GM19035 (cell line): ENCODE results near the gene KDM6A.
"Not testable (repeated sequence)": the region's sequence is repeated elsewhere in the genome, so short reads cannot be mapped to it uniquely, and the experiment has no call there.

Experiments used
- ATAC-seq: cut with Tn5 transposase; IDR thresholded peaks from one replicate; pipeline ENCODE4 v1.9.1; 2021; ENCODE audit not compliant: unreplicated experiment

Gene KDM6A

DNA sequence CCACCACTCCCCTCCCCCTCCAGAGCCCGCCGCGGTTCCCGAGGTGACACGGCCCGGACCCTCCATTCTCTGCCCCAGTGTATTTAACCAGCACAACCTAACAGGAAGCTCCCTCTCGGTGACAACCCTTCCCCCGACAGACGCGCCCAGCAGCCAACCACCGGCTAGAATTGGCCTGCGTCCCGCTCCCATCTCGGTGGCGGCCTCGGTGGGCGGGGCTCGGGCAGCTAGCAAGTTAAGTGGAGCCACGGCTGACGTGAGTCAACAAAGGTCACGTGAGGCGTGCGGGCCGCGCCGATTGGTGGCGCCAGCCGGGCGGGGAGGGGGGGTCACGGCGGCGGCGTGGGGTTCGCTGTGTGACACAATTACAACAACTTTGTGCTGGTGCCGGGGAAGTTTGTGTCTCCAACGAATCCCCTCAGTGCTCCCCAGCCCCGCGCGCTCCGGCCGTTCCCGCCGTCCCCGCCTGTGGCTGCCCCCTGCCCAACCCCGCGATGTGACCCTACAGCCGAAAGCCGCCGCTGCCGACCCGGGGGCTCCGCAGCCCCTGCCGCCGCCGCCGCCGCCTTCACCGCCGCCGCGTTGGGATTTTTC lies at the start of gene KDM6A:
Gene KDM6A, plus strand, starts transcription at position 368 of the 594 bp plus-strand sequence. CDS start 364 bp downstream, outside the sequence.
- ATAC-seq = peak; percentile 92

DNA sequence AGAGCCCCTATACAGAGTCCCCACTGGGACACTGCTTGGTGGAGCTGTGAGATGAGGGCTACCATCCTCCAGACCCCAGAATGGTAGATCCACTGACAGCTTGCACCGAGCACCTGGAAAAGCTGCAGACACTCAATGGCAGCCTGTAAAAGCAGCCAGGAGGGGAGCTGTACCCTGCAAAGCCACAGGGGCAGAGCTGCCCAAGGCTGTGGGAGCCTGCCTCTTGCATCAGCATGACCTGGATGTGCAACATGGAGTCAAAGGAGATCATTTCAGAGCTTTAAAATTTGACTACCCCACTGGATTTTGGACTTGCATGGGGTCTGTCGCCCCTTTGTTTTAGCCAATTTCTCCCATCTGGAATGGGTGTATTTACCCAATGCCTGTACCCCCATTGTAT lies 49.8 kb upstream of the KDM6A start:
- not testable (repeated sequence) for ATAC-seq

- ATAC-seq = no peak
Measured at GRCh38 chrX:44828008-44828605, 44.9 kb upstream of the KDM6A start.

DNA sequence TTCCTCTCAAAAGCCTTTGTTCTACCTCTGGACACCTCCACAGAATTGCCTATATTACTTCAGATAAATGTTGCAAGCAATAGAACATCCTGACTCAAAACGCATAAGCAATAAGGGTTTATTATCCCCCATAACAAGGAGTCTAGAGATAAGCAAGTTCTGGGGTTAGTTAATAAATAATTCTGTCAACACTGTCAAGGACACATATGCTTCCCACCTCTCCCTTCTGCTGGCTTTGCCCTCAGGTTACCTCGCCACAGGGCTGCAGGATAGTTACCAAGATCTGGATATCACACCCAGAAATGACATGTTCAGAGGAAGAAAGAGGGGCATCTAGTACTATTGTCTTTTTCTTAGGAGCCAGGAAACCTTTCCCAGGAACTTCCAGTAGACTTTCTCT lies 43.2 kb upstream of the KDM6A start:
- no peak for ATAC-seq

DNA sequence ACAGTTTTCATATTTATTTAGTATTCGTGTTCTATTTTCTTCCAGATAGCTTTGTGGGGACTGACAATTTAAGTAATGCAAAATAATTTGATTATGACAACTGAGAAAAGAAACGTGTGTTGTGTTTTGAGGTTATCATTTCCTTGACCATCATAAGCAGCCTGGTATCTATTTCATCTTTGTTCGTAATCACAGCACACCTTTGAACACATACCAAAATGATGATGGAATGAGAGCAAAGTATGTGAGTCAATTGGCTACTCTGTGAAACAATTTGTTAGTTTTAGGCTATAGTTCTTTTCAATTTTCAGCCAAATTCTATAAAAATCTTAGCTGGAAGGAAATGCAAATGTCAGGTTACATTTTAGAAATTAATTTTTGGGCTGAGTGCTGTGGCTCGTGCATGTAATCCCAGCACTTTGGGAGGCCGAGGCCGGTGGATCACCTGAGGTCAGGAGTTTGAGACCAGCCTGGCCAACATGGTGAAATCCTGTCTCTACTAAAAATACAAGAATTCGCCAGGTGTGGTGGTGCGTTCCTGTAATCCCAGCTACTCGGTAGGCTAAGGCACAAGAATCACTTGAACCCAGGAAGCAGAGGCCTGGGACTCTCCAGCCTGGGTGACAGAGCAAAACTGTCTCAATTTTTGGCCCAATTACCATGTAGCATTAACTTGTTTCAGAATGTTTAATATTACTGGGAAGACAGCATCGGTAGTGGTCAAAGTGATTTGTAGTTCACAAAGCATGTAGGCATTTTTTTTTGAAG lies 30.3 kb upstream of the KDM6A start:
- no peak for ATAC-seq

GRCh38 chrX:44843318-44843702 lies 29.7 kb upstream of the KDM6A start:
- ATAC-seq = no peak

DNA sequence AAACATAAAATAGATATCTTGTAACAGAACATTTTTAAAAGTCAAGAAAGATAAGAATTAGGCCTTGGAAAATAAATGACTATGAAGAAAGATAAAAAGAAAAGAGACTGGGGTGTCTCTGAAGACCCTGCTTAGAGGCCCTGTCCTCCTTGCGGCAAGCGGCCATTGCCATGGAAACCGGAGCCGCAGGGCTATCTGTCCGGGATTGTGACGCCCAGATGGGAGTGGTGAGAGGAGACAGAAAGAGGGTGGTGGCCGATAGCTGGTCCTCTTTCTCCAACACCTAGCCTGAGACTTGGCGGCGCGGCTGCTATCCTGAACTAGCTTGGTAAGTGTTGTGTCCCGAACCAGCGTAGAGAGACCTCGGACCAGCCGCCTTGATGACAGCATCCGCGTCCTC lies 29.2 kb upstream of the KDM6A start, which contains the start of gene DUSP21:
Gene DUSP21, plus strand, starts transcription at position 269 of the 400 bp plus-strand sequence. Its CDS starts 112 bp downstream, at position 381.
- no peak for ATAC-seq

DNA sequence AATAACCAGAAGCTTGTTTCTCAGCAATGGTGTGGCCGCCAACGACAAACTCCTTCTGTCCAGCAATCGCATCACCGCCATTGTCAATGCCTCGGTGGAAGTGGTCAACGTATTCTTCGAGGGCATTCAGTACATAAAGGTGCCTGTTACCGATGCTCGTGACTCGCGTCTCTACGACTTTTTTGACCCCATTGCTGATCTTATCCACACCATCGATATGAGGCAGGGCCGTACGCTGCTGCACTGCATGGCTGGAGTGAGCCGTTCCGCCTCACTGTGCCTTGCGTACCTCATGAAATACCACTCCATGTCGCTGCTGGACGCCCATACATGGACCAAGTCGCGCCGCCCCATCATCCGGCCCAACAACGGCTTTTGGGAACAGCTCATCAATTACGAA lies 28.8 kb upstream of the KDM6A start:
- no peak for ATAC-seq

DNA sequence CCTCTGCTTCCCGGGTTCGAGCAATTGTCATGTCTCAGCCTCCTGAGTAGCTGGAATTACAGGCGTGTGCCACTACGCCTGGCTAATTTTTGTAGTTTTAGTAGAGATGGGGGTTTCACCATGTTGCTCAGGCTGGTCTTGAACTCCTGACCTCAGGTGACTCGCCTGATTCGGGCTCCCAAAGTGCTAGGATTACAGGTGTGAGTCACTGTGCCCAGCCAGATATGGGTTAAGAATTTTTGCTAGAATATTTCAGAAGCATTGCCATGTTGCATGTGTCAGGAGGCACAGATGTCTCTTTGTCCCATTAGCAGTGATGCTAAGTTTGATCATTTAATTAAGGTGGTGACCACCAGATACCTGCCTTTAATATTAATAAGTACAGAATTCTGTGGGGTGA lies 22.1 kb upstream of the KDM6A start:
- not testable (repeated sequence) for ATAC-seq

DNA sequence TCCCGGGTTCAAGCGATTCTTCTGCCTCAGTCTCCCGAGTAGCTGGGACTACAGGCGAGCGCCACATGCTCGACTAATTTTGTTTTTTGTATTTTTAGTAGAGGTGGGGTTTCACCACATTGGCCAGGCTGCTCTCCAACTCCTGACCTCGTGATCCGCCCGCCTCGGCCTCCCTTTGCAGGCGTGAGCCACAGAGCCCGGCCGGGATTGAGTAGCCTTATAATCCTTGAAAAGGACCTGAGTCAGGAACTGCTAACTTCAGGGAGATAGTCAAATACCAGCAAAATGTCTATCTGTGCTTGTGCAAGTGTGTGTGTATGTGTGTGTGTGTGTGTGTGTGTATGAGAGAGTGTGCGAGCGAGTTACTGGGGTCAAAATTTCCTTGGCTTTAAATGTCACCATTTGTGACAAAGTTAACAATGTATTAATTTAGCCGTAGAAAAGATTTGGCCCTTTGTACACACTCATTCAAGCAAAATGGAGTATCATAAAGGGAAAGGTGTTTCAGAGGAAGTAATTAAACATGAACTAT lies 1.8 kb upstream of the KDM6A start:
- no peak for ATAC-seq

DNA sequence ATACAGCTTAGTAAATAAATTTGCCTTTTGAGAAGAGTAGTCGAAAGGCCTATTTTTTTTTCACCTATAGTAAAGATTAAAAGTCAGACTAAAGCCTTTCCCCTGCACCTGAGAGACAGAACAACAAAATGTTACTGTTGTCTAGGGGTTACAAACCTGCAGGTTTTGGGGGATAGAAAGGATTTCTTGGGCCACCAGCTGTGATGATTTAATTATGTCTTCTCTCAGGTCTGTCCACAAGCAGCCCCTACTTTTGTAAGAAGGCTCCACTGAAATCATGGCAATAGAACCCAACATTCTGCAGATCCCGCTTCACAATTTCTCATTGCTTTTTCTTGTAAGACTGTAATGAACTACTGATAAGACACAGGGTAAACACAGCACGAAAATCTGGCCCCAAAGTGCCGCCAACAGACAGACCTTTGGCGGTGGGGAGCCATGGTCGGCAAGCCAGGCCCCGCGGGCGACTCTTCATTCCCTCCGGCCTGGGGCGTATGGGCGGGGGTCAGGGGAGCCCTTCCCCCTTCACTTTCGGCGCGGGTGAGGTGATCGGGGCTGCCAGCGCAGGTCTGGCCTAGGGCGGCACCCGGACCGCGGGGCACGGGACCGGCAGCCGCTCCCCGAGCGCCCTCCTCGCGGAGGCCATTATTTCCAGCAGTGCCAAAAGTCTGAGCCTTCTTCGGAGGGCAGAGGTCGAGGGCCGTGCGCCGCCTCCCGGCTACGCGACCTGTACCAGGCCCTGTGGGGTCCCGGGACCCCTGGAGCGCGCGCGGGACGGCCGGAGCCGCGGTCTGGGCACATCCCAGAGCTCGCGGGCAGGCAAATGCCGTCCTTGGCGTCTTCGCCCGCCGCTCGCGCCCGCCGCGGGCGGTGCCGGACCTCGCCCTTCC lies 812 bp upstream of the KDM6A start:
- peak; percentile 29 for ATAC-seq

- no peak for ATAC-seq
Measured at GRCh38 chrX:44873415-44874276, 658 bp downstream of the KDM6A start.

- ATAC-seq = no peak
Measured at GRCh38 chrX:44874420-44875184, 1.6 kb downstream of the KDM6A start.

DNA sequence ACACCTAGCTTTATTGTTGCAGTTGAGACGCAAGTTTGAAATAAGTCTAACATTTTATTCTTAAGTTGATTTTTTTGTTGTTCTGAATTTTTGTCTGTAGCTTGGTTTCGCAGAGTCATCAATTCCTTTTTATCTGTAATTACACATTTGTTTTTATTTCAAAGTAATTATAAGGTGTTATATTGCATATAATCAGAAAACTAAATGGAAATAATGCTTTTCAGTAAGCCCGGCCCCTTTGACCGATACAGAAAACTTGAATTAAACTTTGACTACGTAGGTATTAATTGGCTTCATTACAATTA lies 2.1 kb downstream of the KDM6A start:
- no peak for ATAC-seq

GRCh38 chrX:44876086-44876485 lies 3.1 kb downstream of the KDM6A start:
- no peak for ATAC-seq

- no peak for ATAC-seq
Measured at GRCh38 chrX:44876767-44877166, 3.8 kb downstream of the KDM6A start.

GRCh38 chrX:44878780-44879179 lies 5.8 kb downstream of the KDM6A start:
- no peak for ATAC-seq

- ATAC-seq = no peak
Measured at GRCh38 chrX:44881549-44881948, 8.6 kb downstream of the KDM6A start.

DNA sequence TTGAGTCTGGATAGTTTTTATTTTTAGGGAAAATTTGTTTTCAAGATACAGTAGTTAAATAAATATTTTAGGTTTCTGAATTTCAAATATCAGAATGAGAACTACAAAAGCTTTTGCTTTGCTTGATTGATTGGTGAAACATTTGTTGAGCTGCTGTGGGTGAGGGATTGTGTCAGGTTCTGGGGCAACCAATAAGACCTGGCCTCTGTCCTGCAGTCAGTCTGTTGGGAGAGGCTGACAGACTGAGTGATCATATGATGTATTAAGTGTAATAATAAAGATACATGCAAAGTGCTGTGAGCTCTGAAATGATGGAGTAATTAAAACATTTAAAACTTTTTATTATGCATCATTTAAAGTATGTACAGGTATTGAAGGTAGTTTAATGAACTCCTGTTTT lies 9.6 kb downstream of the KDM6A start:
- no peak for ATAC-seq
